Gastrocnemius medialis (tissue), 4 donors: ENCODE data around the gene MACC1. TPM values are rescaled to one million over a fixed set of nuclear protein-coding genes. Genes with fewer than 3 reads are reported as not detected.
"Not testable (repeated sequence)": the region's sequence is repeated elsewhere in the genome, so short reads cannot be mapped to it uniquely, and the experiment has no call there.

ENCODE experiments used
- ATAC-seq, 2 donors: fragments of 150-250 bp; one replicate each; pipeline ENCODE4 v1.9.1; 2016
- DNase-seq, 2 donors: peaks; one replicate each; pipeline ENCODE4 v3.0.0-alpha.2; 2019
- H3K27ac ChIP-seq, 4 donors: fragments of 200-600 bp; sonication (generic); 1 replicate in 1 of 4; 2 replicates in 3 of 4; pipeline ENCODE4 v1.5.1; 2016 to 2018; ENCODE audit warnings: mild to moderate bottlenecking in 2 of 4, moderate library complexity in 1 of 4
- H3K27me3 ChIP-seq, 3 donors: fragments of 200-600 bp; sonication (generic) in 2 of 3; 1 replicate in 1 of 3; 2 replicates in 2 of 3; pipeline versions ENCODE4 v1.5.1 to v1.6.0; 2016 to 2019; ENCODE audit warnings: mild to moderate bottlenecking in 1 of 3, moderate library complexity in 1 of 3
- H3K36me3 ChIP-seq, 2 donors: fragments of 200-600 bp; sonication (generic) in 1 of 2; one replicate each; pipeline ENCODE4 v1.5.1; 2017 to 2018
- H3K4me1 ChIP-seq, 2 donors: fragments of 200-600 bp; sonication (generic) in 1 of 2; one replicate each; pipeline ENCODE4 v1.5.1; 2016 to 2017; ENCODE audit warnings: mild to moderate bottlenecking in 2 of 2
- H3K4me3 ChIP-seq, 4 donors: fragments of 200-600 bp; sonication (generic) in 3 of 4; 1 replicate in 1 of 4; 2 replicates in 3 of 4; pipeline ENCODE4 v1.5.1; 2016 to 2019; ENCODE audit warnings: mild to moderate bottlenecking in 2 of 4
- H3K9me3 ChIP-seq, 3 donors: fragments of 200-600 bp; sonication (generic) in 2 of 3; 1 replicate in 1 of 3; 2 replicates in 2 of 3; pipeline ENCODE4 v1.5.1; 2016 to 2019
- CTCF ChIP-seq, 5 experiments: fragments of 450-650 bp in 3 of 5; fragments of 200-600 bp in 2 of 5; sonication (generic) in 2 of 5; IDR thresholded peaks in 4 of 5; conservative IDR thresholded peaks in 1 of 5; 1 replicate in 4 of 5; 2 replicates in 1 of 5; pipeline ENCODE4 v1.5.1; 2016 to 2019; ENCODE audit warnings: antibody characterized with exemption in 5 of 5, mild to moderate bottlenecking in 3 of 5, moderate library complexity in 3 of 5
- POLR2A ChIP-seq, 2 donors: fragments of 450-650 bp; IDR thresholded peaks; one replicate each; pipeline ENCODE4 v1.6.1; 2017; ENCODE audit warnings: antibody characterized with exemption in 2 of 2, mild to moderate bottlenecking in 2 of 2, moderate library complexity in 2 of 2
- in situ Hi-C, 4 donors: fragments of 200-750 bp; cut with MboI; loops; one replicate each; pipeline versions ENCODE4 v1.15.0 to v1.8.0; 2017; ENCODE audit warnings: low sequenced_read_pairs in 4 of 4
- intact Hi-C: fragments of 100-400 bp; cut with DNase I; formaldehyde crosslinking; loops from one replicate; pipeline ENCODE4 v1.15.1; 2023; ENCODE audit warnings: low total_unique reads
- total RNA-seq, 4 donors: library from RNA; depleted of rRNA; stranded (reverse); fragments of >200 nt; gene quantifications; one replicate each; pipeline versions ENCODE4 v1.1.0 to v1.2.3, GENCODE V29; 2016

Gene MACC1
- total RNA-seq, 4 donors from 2014 or later: not detected

GRCh38 chr7:20211376-20211775 lies 5.8 kb downstream of the MACC1 start:
- ATAC-seq (no peak), DNase-seq (no peak)
- TF ChIP-seq CTCF (IDR thresholded peaks at IDR 0.05 in 4 of 5, conservative IDR thresholded peaks at IDR 0.05 in 1 of 5) (no peak), POLR2A (IDR thresholded peaks at IDR 0.05) (no peak)
- H3K4me3 ChIP-seq: no peak overlapping the region
- H3K27me3 ChIP-seq: no peaks in the 10 kb centered on the region
- intact Hi-C loops: no loop called here
- no peaks in the 10 kb centered on the region for H3K9me3 ChIP-seq
- no peaks in the 10 kb centered on the region for H3K36me3 ChIP-seq
- in situ Hi-C loops: no loop called here
- no peak overlapping the region for H3K27ac ChIP-seq
- H3K4me1 ChIP-seq: no peaks in the 10 kb centered on the region

GRCh38 chr7:20208651-20209307 lies 8.4 kb downstream of the MACC1 start:
- H3K9me3 ChIP-seq: no peaks in the 10 kb centered on the region
- ATAC-seq (no peak), DNase-seq (no peak)
- intact Hi-C loops (no loop called here), in situ Hi-C loops (no loop called here)
- no peak overlapping the region for H3K27ac ChIP-seq
- no peaks in the 10 kb centered on the region for H3K4me1 ChIP-seq
- no peak overlapping the region for H3K4me3 ChIP-seq
- no peaks in the 10 kb centered on the region for H3K27me3 ChIP-seq
- no peaks in the 10 kb centered on the region for H3K36me3 ChIP-seq
- TF ChIP-seq POLR2A (IDR thresholded peaks at IDR 0.05) (no peak), CTCF (IDR thresholded peaks at IDR 0.05 in 4 of 5, conservative IDR thresholded peaks at IDR 0.05 in 1 of 5) (no peak)

GRCh38 chr7:20207811-20208210 lies 9.4 kb downstream of the MACC1 start:
- H3K4me3 ChIP-seq, DNase-seq, intact Hi-C loops, H3K27ac ChIP-seq, H3K27me3 ChIP-seq, H3K36me3 ChIP-seq, ATAC-seq, H3K4me1 ChIP-seq, in situ Hi-C loops, H3K9me3 ChIP-seq: not testable (repeated sequence)

GRCh38 chr7:20206104-20206896 lies 10.9 kb downstream of the MACC1 start:
- ATAC-seq (no peak), DNase-seq (no peak)
- Histone ChIP-seq H3K27ac (no peak overlapping the region), H3K4me3 (no peak overlapping the region), H3K27me3 (no peaks in the 10 kb centered on the region), H3K36me3 (no peaks in the 10 kb centered on the region), H3K4me1 (no peaks in the 10 kb centered on the region), H3K9me3 (no peaks in the 10 kb centered on the region)
- intact Hi-C loops: no loop called here
- in situ Hi-C loops: no loop called here
- no peak for TF ChIP-seq POLR2A (IDR thresholded peaks at IDR 0.05)
- no peak for TF ChIP-seq CTCF (IDR thresholded peaks at IDR 0.05 in 4 of 5, conservative IDR thresholded peaks at IDR 0.05 in 1 of 5)

- Histone ChIP-seq H3K27me3 (no peaks in the 10 kb centered on the region), H3K9me3 (no peaks in the 10 kb centered on the region), H3K4me1 (no peaks in the 10 kb centered on the region), H3K4me3 (no peak overlapping the region), H3K27ac (no peak overlapping the region), H3K36me3 (no peaks in the 10 kb centered on the region)
- DNase-seq: no peak
- in situ Hi-C loops: no loop called here
- no peak for ATAC-seq
- TF ChIP-seq POLR2A (IDR thresholded peaks at IDR 0.05) (no peak), CTCF (IDR thresholded peaks at IDR 0.05 in 4 of 5, conservative IDR thresholded peaks at IDR 0.05 in 1 of 5) (no peak)
- intact Hi-C loops: no loop called here
Measured at GRCh38 chr7:20203316-20203715, 13.9 kb downstream of the MACC1 start.
